ENCODE data around the gene C10orf90. TPM values are rescaled to one million over a fixed set of nuclear protein-coding genes. Genes with fewer than 3 reads are reported as not detected.

C10orf90 gene
- total RNA-seq, 1 experiment from 2014 or later, result not detected

- Histone ChIP-seq H3K23ac (ENCODE audit: insufficient read length, low read depth, low read length) (no peak overlapping the region), H3K9ac (ENCODE audit: extremely low read depth, insufficient read length, low read length) (no peak overlapping the region), H3K23me2 (ENCODE audit: insufficient read length, low read depth, low read length, poor library complexity, severe bottlenecking) (no peaks in the 10 kb centered on the region), H3K4me1 (ENCODE audit: insufficient read depth, low read length) (no peaks in the 10 kb centered on the region), H3K14ac (ENCODE audit: insufficient read depth, low read length) (no peak overlapping the region), H3K79me2 (ENCODE audit: insufficient read depth, low read length) (no peaks in the 10 kb centered on the region), H2AFZ (ENCODE audit: low read length) (no peak overlapping the region), H4K8ac (replicated peaks; ENCODE audit: insufficient read length, low read depth, low read length) (no peak overlapping the region), H2BK120ac (ENCODE audit: low read depth, low read length, poor library complexity, severe bottlenecking) (no peak overlapping the region), H2BK15ac (ENCODE audit: low read depth, low read length) (no peak overlapping the region), H3K9me3 (ENCODE audit: control insufficient read depth, low read depth, low read length) (no peaks in the 10 kb centered on the region), H2BK12ac (ENCODE audit: insufficient read length, low read depth, low read length) (no peak overlapping the region), H3K18ac (ENCODE audit: insufficient read length, low read depth, low read length) (no peak overlapping the region), H3T11ph (ENCODE audit: low read length) (no peak overlapping the region), H4K91ac (ENCODE audit: insufficient read length, low read depth, low read length) (no peak overlapping the region), H2BK20ac (ENCODE audit: low read depth, low read length, poor library complexity, severe bottlenecking) (no peak overlapping the region), H3K56ac (ENCODE audit: insufficient read length, low read depth, low read length) (no peak overlapping the region), H2AK5ac (ENCODE audit: insufficient read length, low read length) (no peak overlapping the region), H4K5ac (ENCODE audit: insufficient read length, low read depth, low read length) (no peak overlapping the region), H3K79me1 (ENCODE audit: insufficient read depth, low read depth, low read length, poor library complexity, severe bottlenecking) (no peaks in the 10 kb centered on the region), H3K27me3 (ENCODE audit: insufficient read depth, low read length) (no peaks in the 10 kb centered on the region), H3K4ac (ENCODE audit: low read depth, low read length) (no peak overlapping the region), H4K20me1 (ENCODE audit: control insufficient read depth, insufficient read depth, insufficient read length) (no peaks in the 10 kb centered on the region), H3K27ac (ENCODE audit: insufficient read length, low read depth, low read length) (no peak overlapping the region), H2BK5ac (ENCODE audit: insufficient read length, low read length) (no peak overlapping the region), H3K4me2 (ENCODE audit: insufficient read depth, insufficient read length, low read length) (no peak overlapping the region)
- no CpG with 5 or more reads among the region's 9 CpGs for WGBS (ENCODE audit: extremely low coverage, insufficient read length, low lambda C conversion rate)
- H3K36me3 Mint-ChIP-seq (ENCODE audit: insufficient read depth in 1 of 3, low read depth in 3 of 3), result no peaks in the 10 kb centered on the region
- H3K27ac Mint-ChIP-seq, result no peak overlapping the region
- no peaks in the 10 kb centered on the region for H3K4me1 Mint-ChIP-seq
- no peak for TF ChIP-seq CTCF (conservative IDR thresholded peaks at IDR 0.05)
- H3K4me3 Mint-ChIP-seq, result no peak overlapping the region
- peaks cover 0 to 4% of the 10 kb centered on the region in 2 experiments; a peak in 3 of 5 replicates for H3K9me3 Mint-ChIP-seq
- DNase-seq, result no peak
- H3K27me3 Mint-ChIP-seq (ENCODE audit: low read depth), result peaks cover 5% of the 10 kb centered on the region; the same call in 1 of the 2 replicates
Observed at GRCh38 chr10:126639084-126639483, 31.4 kb downstream of the C10orf90 start.

Measured in H9 (cell line).